MM.1S (cell line): ENCODE results near the gene CCDC74B.

Source experiments
- EZH2 ChIP-seq: fragments of 300-600 bp; sonication (generic); optimal IDR thresholded peaks from 2 replicates; pipeline ENCODE3; 2017; ENCODE audit warnings: low read depth, mild to moderate bottlenecking, antibody characterized with exemption, low read length, mixed read lengths
- EZH2phosphoT487 ChIP-seq: fragments of 300-600 bp; sonication (generic); IDR thresholded peaks from 2 replicates; pipeline ENCODE4 v1.6.1; 2018; ENCODE audit warnings: antibody characterized with exemption, low read length
- TF ChIP-seq, protein P1 (sequence below): fragments of 300-600 bp; sonication (generic); IDR thresholded peaks from 2 replicates; pipeline ENCODE4 v1.5.1; 2016; ENCODE audit warnings: antibody characterized with exemption, low read length, mixed read lengths

DNA sequence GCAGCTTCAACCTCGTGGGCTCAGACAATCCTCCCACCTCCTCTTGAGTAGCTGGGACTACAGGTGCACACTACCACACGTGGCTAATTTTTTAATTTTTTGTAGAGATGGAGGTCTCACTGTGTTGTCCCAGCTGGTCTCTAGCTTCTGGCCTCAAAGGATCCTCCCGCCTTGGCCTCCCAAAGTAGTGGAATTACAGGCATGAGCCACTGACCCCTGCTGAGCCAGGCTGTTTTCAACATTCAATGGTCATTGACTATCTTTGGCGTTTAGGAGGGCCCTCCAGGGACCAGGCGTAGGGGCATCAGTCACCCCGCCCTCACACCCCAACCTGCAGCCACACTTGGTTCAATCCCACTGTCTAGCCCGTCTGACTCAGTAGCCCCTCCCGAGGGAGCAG lies 42.4 kb upstream of the CCDC74B start:
- TF ChIP-seq, protein P1, sequence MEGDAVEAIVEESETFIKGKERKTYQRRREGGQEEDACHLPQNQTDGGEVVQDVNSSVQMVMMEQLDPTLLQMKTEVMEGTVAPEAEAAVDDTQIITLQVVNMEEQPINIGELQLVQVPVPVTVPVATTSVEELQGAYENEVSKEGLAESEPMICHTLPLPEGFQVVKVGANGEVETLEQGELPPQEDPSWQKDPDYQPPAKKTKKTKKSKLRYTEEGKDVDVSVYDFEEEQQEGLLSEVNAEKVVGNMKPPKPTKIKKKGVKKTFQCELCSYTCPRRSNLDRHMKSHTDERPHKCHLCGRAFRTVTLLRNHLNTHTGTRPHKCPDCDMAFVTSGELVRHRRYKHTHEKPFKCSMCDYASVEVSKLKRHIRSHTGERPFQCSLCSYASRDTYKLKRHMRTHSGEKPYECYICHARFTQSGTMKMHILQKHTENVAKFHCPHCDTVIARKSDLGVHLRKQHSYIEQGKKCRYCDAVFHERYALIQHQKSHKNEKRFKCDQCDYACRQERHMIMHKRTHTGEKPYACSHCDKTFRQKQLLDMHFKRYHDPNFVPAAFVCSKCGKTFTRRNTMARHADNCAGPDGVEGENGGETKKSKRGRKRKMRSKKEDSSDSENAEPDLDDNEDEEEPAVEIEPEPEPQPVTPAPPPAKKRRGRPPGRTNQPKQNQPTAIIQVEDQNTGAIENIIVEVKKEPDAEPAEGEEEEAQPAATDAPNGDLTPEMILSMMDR = no peak
- TF ChIP-seq EZH2 (no peak), EZH2phosphoT487 (no peak)
